Measurements from ENCODE around the gene TEAD1. TPM values are rescaled to one million over a fixed set of nuclear protein-coding genes. Genes with fewer than 3 reads are reported as not detected.

TEAD1 gene
- total RNA-seq, 2 experiments from 2014 or later: 0.43 to 0.68 TPM

DNA sequence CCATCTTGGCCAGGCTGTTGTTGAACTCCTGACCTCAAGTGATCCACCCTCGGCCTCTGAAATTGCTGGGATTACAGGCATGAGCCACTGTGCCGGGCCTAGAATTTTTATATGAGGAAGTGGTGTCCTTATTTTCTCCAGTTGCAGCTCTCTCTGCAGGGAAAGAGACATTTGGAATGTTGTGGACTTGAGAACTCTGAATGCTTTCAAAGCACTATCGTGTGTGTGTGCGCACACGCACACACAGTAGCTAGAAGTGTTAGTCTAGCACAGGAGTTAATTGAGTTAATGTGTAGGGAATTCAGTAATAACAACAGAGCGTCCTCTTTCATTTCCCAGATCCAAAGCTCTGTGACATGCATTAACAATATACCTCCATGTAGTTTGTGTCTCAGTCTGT lies 170.9 kb downstream of the TEAD1 start:
- no peak for DNase-seq
- H3K36me3 Mint-ChIP-seq: no peaks in the 10 kb centered on the region
- peaks cover 34% of the 10 kb centered on the region for H3K27me3 Mint-ChIP-seq
- H3K4me1 Mint-ChIP-seq: peaks cover 8% of the 10 kb centered on the region
- no peak overlapping the region for H3K4me3 Mint-ChIP-seq
- H3K9me3 Mint-ChIP-seq: no peaks in the 10 kb centered on the region
- H3K27ac Mint-ChIP-seq: no peak overlapping the region

DNA sequence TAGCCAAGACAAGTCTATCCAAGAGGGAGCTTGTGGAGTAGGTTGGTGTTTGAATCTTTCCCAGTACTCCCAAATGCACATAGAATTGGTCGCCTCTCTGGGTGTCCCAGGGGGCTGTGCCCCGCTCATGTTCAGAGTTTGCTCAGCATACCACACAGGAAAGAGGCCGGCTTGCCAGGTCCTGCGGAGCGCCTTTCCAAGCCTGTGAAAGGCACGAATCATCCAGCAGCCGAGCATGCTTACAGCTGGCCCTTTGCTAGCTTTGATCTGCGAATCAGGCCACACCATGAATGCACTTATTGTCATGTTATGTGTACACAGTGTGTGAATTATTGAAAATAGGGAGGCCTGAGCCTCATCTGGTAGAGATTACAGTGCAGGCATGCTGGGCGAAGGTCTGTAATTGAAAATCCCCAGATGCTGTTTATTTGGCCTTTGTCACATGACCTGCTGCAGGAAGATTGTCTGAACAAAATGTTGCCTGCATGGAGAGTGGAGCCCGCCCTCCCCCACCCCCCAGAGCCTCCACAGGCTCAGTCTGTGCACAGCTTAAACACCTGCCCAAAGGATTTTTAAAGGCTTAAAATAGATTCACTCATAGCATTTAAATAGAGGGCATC lies 171.6 kb downstream of the TEAD1 start:
- DNase-seq: no peak
- Mint-ChIP-seq H3K4me1 (peaks cover 8% of the 10 kb centered on the region), H3K4me3 (no peak overlapping the region), H3K36me3 (no peaks in the 10 kb centered on the region), H3K27ac (no peak overlapping the region), H3K9me3 (no peaks in the 10 kb centered on the region), H3K27me3 (peaks cover 39% of the 10 kb centered on the region)

GRCh38 chr11:12846786-12847615 lies 172.8 kb downstream of the TEAD1 start:
- DNase-seq: no peak
- H3K36me3 Mint-ChIP-seq: no peaks in the 10 kb centered on the region
- no peak overlapping the region for H3K4me3 Mint-ChIP-seq
- peaks cover 8% of the 10 kb centered on the region for H3K4me1 Mint-ChIP-seq
- H3K27me3 Mint-ChIP-seq: peaks cover 36% of the 10 kb centered on the region
- H3K9me3 Mint-ChIP-seq: no peaks in the 10 kb centered on the region
- no peak overlapping the region for H3K27ac Mint-ChIP-seq

DNA sequence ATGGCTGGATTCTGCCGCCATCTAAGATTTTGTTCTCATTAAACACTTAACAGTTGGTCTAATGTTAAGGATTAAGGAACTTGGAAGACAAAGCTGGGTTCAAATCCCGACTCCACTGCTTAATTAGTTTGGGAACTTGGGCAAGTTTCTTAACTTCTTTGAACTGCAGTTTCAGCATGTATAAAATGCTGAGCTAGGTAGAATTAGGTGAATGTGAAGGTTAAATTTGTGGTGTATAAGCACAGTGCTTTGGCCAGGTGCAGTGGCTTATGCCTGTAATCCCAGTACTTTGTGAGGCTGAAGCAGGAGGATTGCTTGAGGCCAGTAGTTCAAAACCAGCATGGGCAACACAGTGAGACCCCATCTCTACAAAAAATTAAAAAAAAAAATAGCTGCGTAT lies 174.2 kb downstream of the TEAD1 start:
- DNase-seq: no peak
- Mint-ChIP-seq H3K9me3 (no peaks in the 10 kb centered on the region), H3K36me3 (no peaks in the 10 kb centered on the region), H3K27me3 (peaks cover 35% of the 10 kb centered on the region), H3K27ac (no peak overlapping the region), H3K4me3 (no peak overlapping the region), H3K4me1 (no peaks in the 10 kb centered on the region)

GRCh38 chr11:12853325-12853651 lies 179.1 kb downstream of the TEAD1 start:
- peaks cover 16% of the 10 kb centered on the region for H3K27me3 Mint-ChIP-seq
- no peak overlapping the region for H3K27ac Mint-ChIP-seq
- DNase-seq: no peak
- no peaks in the 10 kb centered on the region for H3K36me3 Mint-ChIP-seq
- no peak overlapping the region for H3K4me3 Mint-ChIP-seq
- H3K9me3 Mint-ChIP-seq: no peaks in the 10 kb centered on the region
- no peaks in the 10 kb centered on the region for H3K4me1 Mint-ChIP-seq

- H3K9me3 Mint-ChIP-seq: no peaks in the 10 kb centered on the region
- peaks cover 16% of the 10 kb centered on the region for H3K27me3 Mint-ChIP-seq
- no peak overlapping the region for H3K27ac Mint-ChIP-seq
- no peak overlapping the region for H3K4me3 Mint-ChIP-seq
- DNase-seq: no peak
- no peaks in the 10 kb centered on the region for H3K36me3 Mint-ChIP-seq
- no peaks in the 10 kb centered on the region for H3K4me1 Mint-ChIP-seq
These were observed 179.6 kb downstream of the TEAD1 start for GRCh38 chr11:12853652-12854296.

- no peak overlapping the region for H3K4me3 Mint-ChIP-seq
- no peaks in the 10 kb centered on the region for H3K9me3 Mint-ChIP-seq
- no peaks in the 10 kb centered on the region for H3K36me3 Mint-ChIP-seq
- no peaks in the 10 kb centered on the region for H3K4me1 Mint-ChIP-seq
- no peak for DNase-seq
- H3K27me3 Mint-ChIP-seq: peaks cover 15% of the 10 kb centered on the region
- H3K27ac Mint-ChIP-seq: no peak overlapping the region
These were observed 180.1 kb downstream of the TEAD1 start for GRCh38 chr11:12854297-12854661.

DNA sequence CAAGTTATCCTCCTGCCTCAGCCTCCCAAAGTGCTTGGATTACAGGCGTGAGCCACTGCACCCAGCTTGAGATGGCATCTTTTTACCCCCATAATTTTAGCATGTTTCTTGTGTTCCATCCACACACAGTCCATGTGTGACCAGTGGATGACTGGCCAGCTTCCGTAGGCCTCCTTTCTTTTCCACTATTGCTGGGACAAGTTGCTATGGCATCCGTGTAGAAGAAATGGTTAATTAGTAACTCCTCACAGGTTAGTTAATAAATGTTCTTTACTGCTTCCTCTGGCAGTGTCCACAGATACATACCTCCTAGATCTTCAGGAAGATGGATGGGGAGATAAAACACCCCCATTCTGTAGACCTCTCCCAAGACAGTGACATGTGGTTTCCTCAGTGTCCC lies 180.6 kb downstream of the TEAD1 start:
- H3K27ac Mint-ChIP-seq: no peak overlapping the region
- H3K36me3 Mint-ChIP-seq: no peaks in the 10 kb centered on the region
- H3K4me3 Mint-ChIP-seq: no peak overlapping the region
- DNase-seq: no peak
- H3K27me3 Mint-ChIP-seq: peaks cover 19% of the 10 kb centered on the region
- no peaks in the 10 kb centered on the region for H3K9me3 Mint-ChIP-seq
- no peaks in the 10 kb centered on the region for H3K4me1 Mint-ChIP-seq

DNA sequence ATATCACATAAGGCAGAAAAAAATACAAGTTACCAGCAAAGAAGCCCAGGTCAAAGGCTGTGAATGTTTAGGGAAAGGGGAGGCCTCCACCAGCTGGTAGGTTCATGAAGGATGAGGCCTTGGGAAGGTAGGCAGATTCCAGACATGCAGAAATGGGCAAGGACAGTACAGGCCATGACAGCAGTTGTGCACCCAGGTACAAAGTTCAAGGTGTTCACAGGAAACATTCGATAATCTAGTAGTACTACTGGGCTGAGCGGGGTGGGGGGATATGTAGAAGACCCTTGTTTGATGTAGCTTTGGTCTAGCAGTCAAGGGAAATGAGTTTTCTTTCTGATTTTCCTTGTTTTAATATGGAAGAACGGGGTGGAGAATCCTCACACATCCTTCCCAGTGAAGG lies 182.1 kb downstream of the TEAD1 start:
- Mint-ChIP-seq H3K36me3 (no peaks in the 10 kb centered on the region), H3K4me1 (no peaks in the 10 kb centered on the region), H3K27me3 (peaks cover 18% of the 10 kb centered on the region), H3K27ac (no peak overlapping the region), H3K4me3 (no peak overlapping the region), H3K9me3 (no peaks in the 10 kb centered on the region)
- DNase-seq: no peak

GRCh38 chr11:12857572-12857971 lies 183.4 kb downstream of the TEAD1 start:
- no peak overlapping the region for H3K4me3 Mint-ChIP-seq
- DNase-seq: no peak
- H3K4me1 Mint-ChIP-seq: no peaks in the 10 kb centered on the region
- H3K27ac Mint-ChIP-seq: no peak overlapping the region
- H3K9me3 Mint-ChIP-seq: no peaks in the 10 kb centered on the region
- H3K36me3 Mint-ChIP-seq: no peaks in the 10 kb centered on the region
- H3K27me3 Mint-ChIP-seq: peaks cover 21% of the 10 kb centered on the region

DNA sequence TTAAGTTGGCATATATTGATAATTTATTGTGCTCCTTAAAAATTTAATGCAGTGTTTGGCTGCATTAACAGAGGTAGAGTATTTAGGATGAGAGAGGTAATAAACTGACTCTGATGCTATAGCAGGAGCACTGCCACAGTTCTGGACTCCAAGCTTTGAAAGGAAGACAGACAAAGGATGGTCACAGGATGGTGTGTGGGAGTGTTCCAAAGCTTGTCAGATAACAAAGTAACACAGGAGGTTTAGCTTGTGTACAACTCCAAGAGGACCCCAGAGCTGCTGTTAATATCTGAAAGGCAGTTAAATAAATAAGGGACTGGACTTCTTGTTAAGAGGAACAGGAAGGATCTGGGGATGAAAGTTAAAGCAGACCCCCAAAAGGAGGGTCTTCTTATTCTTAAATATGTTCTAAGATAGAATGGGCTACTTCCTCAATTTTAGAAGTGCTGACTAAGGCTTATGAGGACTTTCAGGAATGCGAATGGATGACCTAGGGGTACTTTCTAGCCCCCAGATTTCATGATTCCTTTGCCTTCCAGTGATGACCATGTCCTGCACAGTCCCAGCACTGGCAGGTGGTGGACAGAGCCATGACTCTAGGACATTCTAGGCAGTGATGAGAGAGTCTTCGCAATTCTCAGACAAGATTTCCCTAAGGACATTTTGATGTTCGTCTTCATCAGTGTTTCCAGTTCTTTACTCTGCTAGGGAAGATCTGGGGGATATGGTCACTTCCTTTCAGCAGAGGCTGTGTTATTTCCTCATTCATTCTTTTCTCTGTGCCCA lies 185.8 kb downstream of the TEAD1 start:
- H3K27me3 Mint-ChIP-seq: peaks cover 46% of the 10 kb centered on the region
- H3K4me3 Mint-ChIP-seq: no peak overlapping the region
- DNase-seq: no peak
- no peaks in the 10 kb centered on the region for H3K36me3 Mint-ChIP-seq
- H3K4me1 Mint-ChIP-seq: peaks cover 1% of the 10 kb centered on the region
- no peaks in the 10 kb centered on the region for H3K9me3 Mint-ChIP-seq
- no peak overlapping the region for H3K27ac Mint-ChIP-seq

- peaks cover 1% of the 10 kb centered on the region for H3K4me1 Mint-ChIP-seq
- DNase-seq: no peak
- no peaks in the 10 kb centered on the region for H3K9me3 Mint-ChIP-seq
- H3K4me3 Mint-ChIP-seq: no peak overlapping the region
- H3K27ac Mint-ChIP-seq: no peak overlapping the region
- no peaks in the 10 kb centered on the region for H3K36me3 Mint-ChIP-seq
- H3K27me3 Mint-ChIP-seq: peaks cover 48% of the 10 kb centered on the region
These were observed 186.6 kb downstream of the TEAD1 start for GRCh38 chr11:12860827-12861226.

DNA sequence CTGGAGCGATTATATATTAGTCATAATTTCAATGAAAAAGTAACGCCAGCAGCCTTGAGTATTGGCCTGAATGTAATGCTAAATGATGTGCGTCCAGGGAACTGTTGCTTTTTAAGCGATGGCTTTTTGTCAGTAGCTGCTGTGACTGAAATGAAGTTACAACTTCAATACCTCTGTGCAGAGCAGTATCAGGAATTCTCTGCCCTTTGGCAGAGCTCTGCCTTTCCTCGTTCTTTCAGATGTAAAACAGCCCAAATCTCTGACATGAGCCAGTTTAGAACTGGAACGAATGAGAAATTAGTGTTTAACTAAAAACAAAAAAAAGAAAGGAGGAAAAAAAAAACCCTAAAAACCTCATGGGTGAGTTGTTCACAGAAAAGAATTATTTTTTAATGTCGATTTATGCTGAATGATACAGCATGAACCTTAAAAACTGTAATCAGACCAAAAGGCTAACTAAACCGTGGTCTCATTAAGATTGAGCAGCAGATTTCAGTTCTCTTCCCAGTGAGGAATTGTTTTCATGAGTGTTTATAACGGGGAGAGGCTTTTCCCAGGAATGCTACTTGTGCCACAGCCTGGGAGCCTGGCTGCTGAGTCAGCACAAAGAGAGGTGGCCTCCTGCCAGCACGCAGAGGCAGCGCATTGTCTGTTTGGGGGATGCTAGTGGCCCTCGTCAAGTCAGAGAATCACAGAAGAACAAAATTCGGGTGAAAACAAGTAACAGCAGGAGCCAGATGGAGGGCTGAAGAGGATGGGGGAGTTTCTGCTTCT lies 188.7 kb downstream of the TEAD1 start:
- Mint-ChIP-seq H3K27ac (no peak overlapping the region), H3K4me1 (peaks cover 1% of the 10 kb centered on the region), H3K27me3 (peaks cover 59% of the 10 kb centered on the region), H3K4me3 (no peak overlapping the region), H3K36me3 (no peaks in the 10 kb centered on the region), H3K9me3 (no peaks in the 10 kb centered on the region)
- no peak for DNase-seq

- Mint-ChIP-seq H3K36me3 (no peaks in the 10 kb centered on the region), H3K27ac (no peak overlapping the region), H3K27me3 (peaks cover 60% of the 10 kb centered on the region), H3K9me3 (no peaks in the 10 kb centered on the region), H3K4me1 (peaks cover 1% of the 10 kb centered on the region), H3K4me3 (no peak overlapping the region)
- no peak for DNase-seq
These were observed 189.4 kb downstream of the TEAD1 start for GRCh38 chr11:12863605-12864121.

Measured in activated naive CD8-positive, alpha-beta T cell treated with anti-CD3 and anti-CD28 coated beads for 36 hours (primary cell).